GM23338 (cell line): ENCODE data around the gene SUGCT. TPM values are rescaled to one million over a fixed set of nuclear protein-coding genes. Genes with fewer than 3 reads are reported as not detected.

Experiments
- ATAC-seq: fragments of 200-7000 bp; cut with Tn5 transposase; 3 replicates; pipeline ENCODE4 v1.9.1; 2020
- DNase-seq: peaks from one replicate; pipeline ENCODE4 v3.0.0-alpha.2; 2015; ENCODE audit warnings: low spot score
- H2AFZ ChIP-seq: fragments of 200-600 bp; sonication (generic); 2 replicates; pipeline ENCODE4 v1.8.0; 2016; ENCODE audit warnings: antibody characterized with exemption, mild to moderate bottlenecking, moderate library complexity
- H3F3A ChIP-seq: fragments of 200-600 bp; sonication (generic); replicated peaks from 2 replicates; pipeline ENCODE4 v1.8.0; 2017; ENCODE audit warnings: antibody characterized with exemption, mixed run types, low read depth
- H3K27ac ChIP-seq: fragments of 200-600 bp; sonication (generic); 2 replicates; pipeline ENCODE4 v1.6.1; 2016; ENCODE audit warnings: low read depth
- H3K27me3 ChIP-seq: fragments of 200-600 bp; sonication (generic); 2 replicates; pipeline ENCODE4 v1.8.0; 2016; ENCODE audit warnings: mild to moderate bottlenecking, mixed run types, moderate library complexity; ENCODE audit not compliant: insufficient read depth
- H3K36me3 ChIP-seq: fragments of 200-600 bp; sonication (generic); 2 replicates; pipeline ENCODE4 v1.8.0; 2016; ENCODE audit warnings: mild to moderate bottlenecking; ENCODE audit not compliant: insufficient read depth
- H3K4me1 ChIP-seq: fragments of 200-600 bp; sonication (generic); 2 replicates; pipeline ENCODE4 v1.8.0; 2016; ENCODE audit warnings: mild to moderate bottlenecking, moderate library complexity; ENCODE audit not compliant: insufficient read depth
- H3K4me2 ChIP-seq: fragments of 200-600 bp; sonication (generic); 2 replicates; pipeline ENCODE4 v1.7.1; 2017; ENCODE audit warnings: mixed run types
- H3K4me3 ChIP-seq: fragments of 200-600 bp; sonication (generic); 2 replicates; pipeline ENCODE4 v1.6.1; 2016; ENCODE audit warnings: mixed run types
- H3K79me2 ChIP-seq: fragments of 200-600 bp; sonication (generic); replicated peaks from 2 replicates; pipeline ENCODE4 v1.8.0; 2017; ENCODE audit warnings: mild to moderate bottlenecking; ENCODE audit not compliant: insufficient read depth
- H3K9me2 ChIP-seq: fragments of 200-600 bp; sonication (generic); 2 replicates; pipeline ENCODE4 v1.8.0; 2017; ENCODE audit not compliant: insufficient read depth
- H4K20me1 ChIP-seq: fragments of 200-600 bp; sonication (generic); replicated peaks from 2 replicates; pipeline ENCODE4 v1.8.0; 2017; ENCODE audit warnings: mild to moderate bottlenecking; ENCODE audit not compliant: insufficient read depth
- H3K27ac Mint-ChIP-seq: 2 replicates; pipeline ENCODE4 v1.8.0; 2020; ENCODE audit warnings: inconsistent platforms, mild to moderate bottlenecking, moderate library complexity, mixed read lengths
- H3K27me3 Mint-ChIP-seq: 3 replicates; pipeline ENCODE4 v1.8.0; 2022; ENCODE audit warnings: low read depth, mild to moderate bottlenecking, moderate library complexity, mixed read lengths, inconsistent platforms; ENCODE audit not compliant: insufficient read depth, poor library complexity
- H3K36me3 Mint-ChIP-seq: 3 replicates; pipeline ENCODE4 v1.8.0; 2021; ENCODE audit warnings: low read depth, mild to moderate bottlenecking, inconsistent platforms, moderate library complexity, mixed read lengths
- H3K4me1 Mint-ChIP-seq: 3 replicates; pipeline ENCODE4 v1.8.0; 2020; ENCODE audit warnings: mild to moderate bottlenecking, inconsistent platforms, mixed read lengths
- H3K4me3 Mint-ChIP-seq: 3 replicates; pipeline ENCODE4 v1.8.0; 2021; ENCODE audit warnings: moderate library complexity, mild to moderate bottlenecking, inconsistent platforms, mixed read lengths
- H3K9me3 Mint-ChIP-seq: 3 replicates; pipeline ENCODE4 v1.8.0; 2020; ENCODE audit warnings: moderate library complexity, mild to moderate bottlenecking, inconsistent platforms, mixed read lengths
- CREB1 ChIP-seq: fragments of 250-450 bp; sonication (Bioruptor Pico); IDR thresholded peaks from 2 replicates; pipeline ENCODE4 v1.5.0; 2020; ENCODE audit warnings: low read depth, mild to moderate bottlenecking, moderate library complexity
- CTCF ChIP-seq, 2 experiments: fragments of 200-600 bp in 1 of 2; sonication (generic) in 1 of 2; conservative IDR thresholded peaks; 2 replicates each; pipeline versions ENCODE4 v1.5.1 to v1.6.1; 2016 to 2017; ENCODE audit warnings: antibody characterized with exemption in 2 of 2, low read depth in 2 of 2, mild to moderate bottlenecking in 2 of 2, moderate library complexity in 1 of 2
- ETS1 ChIP-seq: IDR thresholded peaks from 2 replicates; pipeline ENCODE4 v1.6.1; 2016; ENCODE audit warnings: antibody characterized with exemption
- EZH2 ChIP-seq: fragments of 200-600 bp; sonication (generic); IDR thresholded peaks from one replicate; pipeline ENCODE4 v1.8.0; 2017; ENCODE audit warnings: antibody characterized with exemption, mild to moderate bottlenecking, low read depth; ENCODE audit not compliant: unreplicated experiment
- EZH2phosphoT487 ChIP-seq: fragments of 200-600 bp; sonication (generic); IDR thresholded peaks from one replicate; pipeline ENCODE4 v1.8.1; 2018; ENCODE audit warnings: antibody characterized with exemption; ENCODE audit not compliant: unreplicated experiment
- JUNB ChIP-seq: IDR thresholded peaks from one replicate; pipeline ENCODE4 v1.6.1; 2016; ENCODE audit warnings: antibody characterized with exemption; ENCODE audit not compliant: unreplicated experiment
- NANOG ChIP-seq: IDR thresholded peaks from 2 replicates; pipeline ENCODE4 v1.6.1; 2016; ENCODE audit warnings: antibody characterized with exemption, borderline replicate concordance
- POLR2AphosphoS5 ChIP-seq: IDR thresholded peaks from 2 replicates; pipeline ENCODE4 v1.6.1; 2016; ENCODE audit warnings: antibody characterized with exemption, low read depth
- REST ChIP-seq: IDR thresholded peaks from one replicate; pipeline ENCODE4 v1.6.1; 2018; ENCODE audit warnings: antibody characterized with exemption; ENCODE audit not compliant: unreplicated experiment
- STAT1 ChIP-seq: IDR thresholded peaks from one replicate; pipeline ENCODE4 v1.6.1; 2016; ENCODE audit warnings: antibody characterized with exemption; ENCODE audit not compliant: unreplicated experiment
- ZNF114 ChIP-seq: fragments of 250-450 bp; sonication (Bioruptor Pico); IDR thresholded peaks from 2 replicates; pipeline ENCODE4 v1.5.0; 2020; ENCODE audit warnings: mild to moderate bottlenecking, moderate library complexity
- ZNF331 ChIP-seq: fragments of 250-450 bp; sonication (Bioruptor Pico); IDR thresholded peaks from 2 replicates; pipeline ENCODE4 v1.5.0; 2020; ENCODE audit warnings: low read depth, mild to moderate bottlenecking, moderate library complexity
- ZNF462 ChIP-seq: fragments of 250-450 bp; sonication (Bioruptor Pico); IDR thresholded peaks from 2 replicates; pipeline ENCODE4 v1.5.0; 2020; ENCODE audit warnings: mild to moderate bottlenecking, moderate library complexity
- polyA plus RNA-seq: library from polyadenylated mRNA; unstranded; fragments of >200 nt; fragmentation: Nextera tagmentation; extraction: Ambion mirVana; gene quantifications from 2 replicates; pipeline ENCODE4 v1.2.1, GENCODE V29; 2016
- total RNA-seq: library from RNA; depleted of rRNA; stranded (reverse); fragments of >200 nt; shearing (Covaris generic); gene quantifications from 2 replicates; pipeline ENCODE4 v1.2.3, GENCODE V29; 2014

Gene SUGCT
- total and polyA plus RNA-seq, 2 experiments from 2014 or later, result 4.2 to 5.6 TPM

- H3K9me3 Mint-ChIP-seq, result no peaks in the 10 kb centered on the region
- no peak overlapping the region for H3K4me3 ChIP-seq
- peaks cover 12% of the 10 kb centered on the region; the same call in 2 of the 3 replicates for H3K4me1 Mint-ChIP-seq
- no peaks in the 10 kb centered on the region for H3F3A ChIP-seq
- H2AFZ ChIP-seq, result no peak overlapping the region
- H3K4me3 Mint-ChIP-seq, result no peak overlapping the region
- H3K4me1 ChIP-seq, result no peaks in the 10 kb centered on the region
- H3K27me3 ChIP-seq, result no peaks in the 10 kb centered on the region
- H3K27ac Mint-ChIP-seq, result no peak overlapping the region
- no peak overlapping the region for H3K4me2 ChIP-seq
- TF ChIP-seq EZH2 (no peak), EZH2phosphoT487 (no peak), REST (no peak), ZNF331 (CRISPR knock-in tag) (no peak), STAT1 (no peak), ETS1 (no peak), CTCF (conservative IDR thresholded peaks at IDR 0.05; ENCODE audit: low read depth in 2 of 2) (no peak), ZNF462 (no peak), JUNB (no peak), POLR2AphosphoS5 (no peak), CREB1 (CRISPR knock-in tag) (no peak), ZNF114 (no peak), NANOG (no peak)
- ATAC-seq (no peak), DNase-seq (no peak)
- H3K9me2 ChIP-seq, result peaks cover 7% of the 10 kb centered on the region; the same call in 1 of the 2 replicates
- no peak overlapping the region for H3K27ac ChIP-seq
- no peaks in the 10 kb centered on the region for H3K79me2 ChIP-seq
- H3K36me3 Mint-ChIP-seq, result no peaks in the 10 kb centered on the region
- no peaks in the 10 kb centered on the region for H3K27me3 Mint-ChIP-seq
- no peaks in the 10 kb centered on the region for H3K36me3 ChIP-seq
- no peaks in the 10 kb centered on the region for H4K20me1 ChIP-seq
Measured at GRCh38 chr7:40425696-40426095, 290.9 kb downstream of the SUGCT start.
